Activated naive CD4-positive, alpha-beta T cell treated with anti-CD3 and anti-CD28 coated beads, Interleukin-2, amount 50 U/mL, for 72 hours (primary cell): ENCODE measurements around the gene BHLHE23. TPM values are rescaled to one million over a fixed set of nuclear protein-coding genes. Genes with fewer than 3 reads are reported as not detected.
A peak's percentile ranks its signal among the peaks of the same experiment; 100 is the strongest.

Experiments used
- ATAC-seq, 2 donors: fragments of 150-1000 bp; cut with Tn5 transposase; 2 replicates each; pipeline ENCODE4 v1.10.0; 2021; ENCODE audit warnings: mild to moderate bottlenecking in 2 of 2, moderate library complexity in 2 of 2
- DNase-seq, 2 donors: peaks; one replicate each; pipeline ENCODE4 v3.0.0; 2021 to 2022; ENCODE audit warnings: low spot score in 2 of 2
- H3K27ac Mint-ChIP-seq, 2 donors: one replicate each; pipeline ENCODE4 v1.8.0; 2022; ENCODE audit warnings: mild to moderate bottlenecking in 2 of 2, mixed read lengths in 2 of 2
- H3K36me3 Mint-ChIP-seq, 2 donors: one replicate each; pipeline ENCODE4 v1.8.0; 2022; ENCODE audit warnings: mixed read lengths in 2 of 2
- H3K9me3 Mint-ChIP-seq, 2 donors: one replicate each; pipeline ENCODE4 v1.8.0; 2022; ENCODE audit warnings: mixed read lengths in 2 of 2
- total RNA-seq, 2 donors: library from RNA; stranded (reverse); gene quantifications; one replicate each; pipeline ENCODE4 v1.2.3, GENCODE V29; 2022

Gene BHLHE23
- total RNA-seq, 2 donors from 2014 or later: not detected

GRCh38 chr20:62976886-62977285 is 29.9 kb downstream of the BHLHE23 start:
- DNase-seq: no peak
- no peak for ATAC-seq
- Mint-ChIP-seq H3K36me3 (no peaks in the 10 kb centered on the region), H3K9me3 (no peaks in the 10 kb centered on the region), H3K27ac (no peak overlapping the region)

GRCh38 chr20:62975812-62976508 is 30.8 kb downstream of the BHLHE23 start:
- H3K9me3 Mint-ChIP-seq: no peaks in the 10 kb centered on the region
- H3K27ac Mint-ChIP-seq: no peak overlapping the region
- ATAC-seq (no peak), DNase-seq (no peak)
- no peaks in the 10 kb centered on the region for H3K36me3 Mint-ChIP-seq

- DNase-seq (no peak), ATAC-seq (no peak)
- no peaks in the 10 kb centered on the region for H3K9me3 Mint-ChIP-seq
- no peaks in the 10 kb centered on the region for H3K36me3 Mint-ChIP-seq
- no peak overlapping the region for H3K27ac Mint-ChIP-seq
Observed at GRCh38 chr20:62975251-62975760, 31.5 kb downstream of the BHLHE23 start.

GRCh38 chr20:62972845-62973745 is 33.7 kb downstream of the BHLHE23 start:
- ATAC-seq (peak in 1 of 2 donors; percentile 5), DNase-seq (no peak)
- Mint-ChIP-seq H3K36me3 (no peaks in the 10 kb centered on the region), H3K9me3 (no peaks in the 10 kb centered on the region), H3K27ac (no peak overlapping the region)

GRCh38 chr20:62971950-62972844 is 34.6 kb downstream of the BHLHE23 start:
- ATAC-seq: peak; percentile 95 to 97
- H3K27ac Mint-ChIP-seq: no peak overlapping the region
- peak; percentile 72 to 92 for DNase-seq
- H3K36me3 Mint-ChIP-seq: no peaks in the 10 kb centered on the region
- H3K9me3 Mint-ChIP-seq: no peaks in the 10 kb centered on the region

- DNase-seq: no peak
- Mint-ChIP-seq H3K9me3 (no peaks in the 10 kb centered on the region), H3K27ac (no peak overlapping the region), H3K36me3 (no peaks in the 10 kb centered on the region)
- no peak for ATAC-seq
Observed at GRCh38 chr20:62971211-62971949, 35.4 kb downstream of the BHLHE23 start.

GRCh38 chr20:62970307-62971210 is 36.2 kb downstream of the BHLHE23 start:
- DNase-seq (no peak), ATAC-seq (no peak)
- H3K27ac Mint-ChIP-seq: no peak overlapping the region
- no peaks in the 10 kb centered on the region for H3K9me3 Mint-ChIP-seq
- H3K36me3 Mint-ChIP-seq: no peaks in the 10 kb centered on the region

GRCh38 chr20:62969939-62970306 is 36.8 kb downstream of the BHLHE23 start:
- Mint-ChIP-seq H3K27ac (no peak overlapping the region), H3K9me3 (no peaks in the 10 kb centered on the region), H3K36me3 (no peaks in the 10 kb centered on the region)
- no peak for ATAC-seq
- no peak for DNase-seq

- Mint-ChIP-seq H3K27ac (peak overlapping the region in 1 of 2 donors; percentile 30), H3K9me3 (no peaks in the 10 kb centered on the region), H3K36me3 (no peaks in the 10 kb centered on the region)
- no peak for ATAC-seq
- DNase-seq: no peak
Observed at GRCh38 chr20:62969179-62969760, 37.5 kb downstream of the BHLHE23 start.

- no peaks in the 10 kb centered on the region for H3K9me3 Mint-ChIP-seq
- no peak overlapping the region for H3K27ac Mint-ChIP-seq
- ATAC-seq (no peak), DNase-seq (no peak)
- H3K36me3 Mint-ChIP-seq: no peaks in the 10 kb centered on the region
Observed at GRCh38 chr20:62968378-62969178, 38.2 kb downstream of the BHLHE23 start.

- DNase-seq (no peak), ATAC-seq (no peak)
- Mint-ChIP-seq H3K9me3 (no peaks in the 10 kb centered on the region), H3K36me3 (no peaks in the 10 kb centered on the region), H3K27ac (no peak overlapping the region)
Observed at GRCh38 chr20:62967628-62968351, 39.0 kb downstream of the BHLHE23 start.

GRCh38 chr20:62967149-62967501 is 39.6 kb downstream of the BHLHE23 start:
- H3K27ac Mint-ChIP-seq: no peak overlapping the region
- ATAC-seq: no peak
- no peaks in the 10 kb centered on the region for H3K36me3 Mint-ChIP-seq
- no peak for DNase-seq
- no peaks in the 10 kb centered on the region for H3K9me3 Mint-ChIP-seq

GRCh38 chr20:62966212-62967148 is 40.3 kb downstream of the BHLHE23 start:
- no peak for ATAC-seq
- DNase-seq: no peak
- Mint-ChIP-seq H3K9me3 (no peaks in the 10 kb centered on the region), H3K27ac (no peak overlapping the region), H3K36me3 (no peaks in the 10 kb centered on the region)
